Natural killer cell (primary cell): ENCODE results near the gene KCNT2. TPM values are rescaled to one million over a fixed set of nuclear protein-coding genes. Genes with fewer than 3 reads are reported as not detected.

Experiments used
- ATAC-seq, 3 donors: fragments of 150-1000 bp in 2 of 3; fragments of 200-7000 bp in 1 of 3; cut with Tn5 transposase; 1 replicate in 1 of 3; 2 replicates in 2 of 3; pipeline ENCODE4 v1.10.0; 2021; ENCODE audit warnings: mild to moderate bottlenecking in 2 of 3, moderate library complexity in 2 of 3
- DNase-seq, 2 donors: peaks; one replicate each; pipeline versions ENCODE4 v3.0.0 to v3.0.0-alpha.2; 2013 to 2021; ENCODE audit warnings: mixed read lengths in 1 of 2
- H3K27ac ChIP-seq: one replicate; pipeline ENCODE4 v1.5.1; 2013; ENCODE audit warnings: mild to moderate bottlenecking, low read length
- H3K27me3 ChIP-seq: one replicate; pipeline ENCODE4 v1.6.1; 2013; ENCODE audit warnings: low read length; ENCODE audit not compliant: control insufficient read depth, insufficient read depth
- H3K36me3 ChIP-seq: one replicate; pipeline ENCODE4 v1.6.1; 2013; ENCODE audit warnings: low read length; ENCODE audit not compliant: control insufficient read depth, insufficient read depth
- H3K4me1 ChIP-seq: one replicate; pipeline ENCODE4 v1.6.1; 2013; ENCODE audit warnings: low read length; ENCODE audit not compliant: control insufficient read depth, insufficient read depth
- H3K4me3 ChIP-seq: one replicate; pipeline ENCODE4 v1.5.1; 2013; ENCODE audit warnings: low read length
- H3K9me3 ChIP-seq: one replicate; pipeline ENCODE4 v1.6.1; 2013; ENCODE audit warnings: low read length; ENCODE audit not compliant: control insufficient read depth, insufficient read depth
- H3K27ac Mint-ChIP-seq, 2 donors: one replicate each; pipeline ENCODE4 v1.8.0; 2022; ENCODE audit warnings: mild to moderate bottlenecking in 2 of 2, mixed read lengths in 2 of 2, moderate library complexity in 1 of 2
- H3K27me3 Mint-ChIP-seq, 2 donors: one replicate each; pipeline ENCODE4 v1.8.0; 2022; ENCODE audit warnings: low read depth in 2 of 2, mixed read lengths in 2 of 2
- H3K36me3 Mint-ChIP-seq: one replicate; pipeline ENCODE4 v1.8.0; 2022; ENCODE audit warnings: mixed read lengths
- H3K4me1 Mint-ChIP-seq, 2 donors: one replicate each; pipeline ENCODE4 v1.8.0; 2022; ENCODE audit warnings: mixed read lengths in 2 of 2
- H3K4me3 Mint-ChIP-seq: one replicate; pipeline ENCODE4 v1.8.0; 2022; ENCODE audit warnings: mild to moderate bottlenecking, moderate library complexity, mixed read lengths
- H3K9me3 Mint-ChIP-seq, 2 donors: one replicate each; pipeline ENCODE4 v1.8.0; 2022; ENCODE audit warnings: mixed read lengths in 2 of 2
- WGBS: methylation state at CpG from one replicate; pipeline ENCODE4 v1.1.7; 2013; ENCODE audit warnings: missing lambda C conversion rate; ENCODE audit not compliant: insufficient coverage; 5-methylcytosine and 5-hydroxymethylcytosine counted together
- intact Hi-C: fragments of 100-400 bp; cut with micrococcal nuclease; formaldehyde crosslinking; loops from one replicate; pipeline ENCODE4 v1.14.2; 2022
- total RNA-seq, 4 donors: library from RNA; stranded (reverse); fragments of 120-200 nt in 1 of 4; gene quantifications; one replicate each; pipeline versions ENCODE4 v1.2.3 to v1.2.4, GENCODE V29; 2013 to 2022
- TF ChIP-seq, protein P1 (sequence below): fragments of 200-600 bp; IDR thresholded peaks from one replicate; pipeline ENCODE4 v1.8.0; 2022; ENCODE audit warnings: antibody characterized with exemption

KCNT2 gene
- total RNA-seq = not detected
- 0.05 TPM for total RNA-seq (2013)

DNA sequence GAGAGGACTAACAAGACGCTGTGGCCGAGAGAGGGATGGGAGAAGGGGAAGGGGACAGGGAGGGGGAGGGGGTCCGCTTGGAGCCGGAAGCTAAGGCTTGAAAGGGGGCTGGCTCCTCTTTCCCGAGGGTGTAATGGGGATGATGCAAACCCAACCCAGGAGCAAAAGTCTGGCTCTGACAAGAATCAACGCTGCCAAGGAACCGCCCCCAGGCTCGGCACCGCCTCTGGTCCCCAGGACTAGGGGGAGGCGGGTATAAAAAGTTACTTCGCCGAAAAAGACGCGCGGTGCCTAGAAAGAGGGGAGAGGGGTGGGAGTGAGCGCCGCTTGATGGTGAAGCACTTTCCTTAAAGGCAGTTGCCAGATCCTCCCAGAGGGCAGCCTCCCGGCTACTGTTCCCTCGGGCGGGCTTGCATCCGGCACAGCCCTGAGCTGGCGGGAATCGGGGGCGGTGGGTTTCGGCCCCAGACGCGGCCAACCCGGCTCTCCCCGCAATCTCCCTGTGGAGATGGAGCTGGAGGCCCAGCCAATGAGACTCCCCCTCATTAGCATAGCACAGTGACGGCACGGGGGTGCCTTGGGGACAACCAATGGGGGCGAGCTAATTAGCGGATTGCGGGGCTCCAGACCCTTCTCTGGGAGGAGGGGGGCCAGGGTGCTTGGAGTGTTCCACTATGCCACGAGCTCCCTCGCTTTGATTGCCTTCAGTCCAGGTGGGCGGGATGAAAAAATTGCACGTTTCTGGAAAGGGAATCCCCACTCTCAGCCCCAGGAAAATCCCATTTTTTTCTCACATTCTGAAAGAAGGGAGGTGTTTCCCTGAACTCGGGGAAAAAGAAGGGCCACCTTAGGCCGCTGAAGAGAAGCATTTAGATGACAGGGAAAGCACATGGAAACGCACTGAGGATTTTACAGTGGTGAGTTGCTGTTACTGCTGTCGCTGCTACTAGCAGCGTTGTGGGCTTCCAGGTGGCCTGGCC, at the start of gene KCNT2:
Gene KCNT2, minus strand, starts transcription at position 51 of the 980 bp plus-strand sequence. CDS start 131 bp downstream, outside the sequence.
- H3K4me1 Mint-ChIP-seq = peaks cover 0 to 6% of the 10 kb centered on the region in 2 donors
- DNase-seq (peak in 1 of 2 donors; percentile 8), ATAC-seq (no peak)
- H3K36me3 Mint-ChIP-seq = no peaks in the 10 kb centered on the region
- intact Hi-C loops = no loop called here
- H3K27ac Mint-ChIP-seq = no peak within 1 kb of the TSS
- peaks cover 11% of the 10 kb centered on the region for H3K4me1 ChIP-seq
- TF ChIP-seq, protein P1, sequence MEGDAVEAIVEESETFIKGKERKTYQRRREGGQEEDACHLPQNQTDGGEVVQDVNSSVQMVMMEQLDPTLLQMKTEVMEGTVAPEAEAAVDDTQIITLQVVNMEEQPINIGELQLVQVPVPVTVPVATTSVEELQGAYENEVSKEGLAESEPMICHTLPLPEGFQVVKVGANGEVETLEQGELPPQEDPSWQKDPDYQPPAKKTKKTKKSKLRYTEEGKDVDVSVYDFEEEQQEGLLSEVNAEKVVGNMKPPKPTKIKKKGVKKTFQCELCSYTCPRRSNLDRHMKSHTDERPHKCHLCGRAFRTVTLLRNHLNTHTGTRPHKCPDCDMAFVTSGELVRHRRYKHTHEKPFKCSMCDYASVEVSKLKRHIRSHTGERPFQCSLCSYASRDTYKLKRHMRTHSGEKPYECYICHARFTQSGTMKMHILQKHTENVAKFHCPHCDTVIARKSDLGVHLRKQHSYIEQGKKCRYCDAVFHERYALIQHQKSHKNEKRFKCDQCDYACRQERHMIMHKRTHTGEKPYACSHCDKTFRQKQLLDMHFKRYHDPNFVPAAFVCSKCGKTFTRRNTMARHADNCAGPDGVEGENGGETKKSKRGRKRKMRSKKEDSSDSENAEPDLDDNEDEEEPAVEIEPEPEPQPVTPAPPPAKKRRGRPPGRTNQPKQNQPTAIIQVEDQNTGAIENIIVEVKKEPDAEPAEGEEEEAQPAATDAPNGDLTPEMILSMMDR = no peak
- H3K9me3 Mint-ChIP-seq = peaks cover 7 to 11% of the 10 kb centered on the region in 2 donors
- no peak within 1 kb of the TSS for H3K4me3 Mint-ChIP-seq
- 3% methylated on average over 42 of the region's 43 CpGs for WGBS
- peaks cover 12 to 21% of the 10 kb centered on the region in 2 donors for H3K27me3 Mint-ChIP-seq
- H3K27me3 ChIP-seq = peaks cover 16% of the 10 kb centered on the region
- no peak within 1 kb of the TSS for H3K27ac ChIP-seq
- no peaks in the 10 kb centered on the region for H3K36me3 ChIP-seq
- peak within 1 kb of the TSS; percentile 16 for H3K4me3 ChIP-seq
- H3K9me3 ChIP-seq = peaks cover 4% of the 10 kb centered on the region

- ATAC-seq (no peak), DNase-seq (no peak)
- no peaks in the 10 kb centered on the region for H3K27me3 ChIP-seq
- H3K9me3 ChIP-seq = no peaks in the 10 kb centered on the region
- no peaks in the 10 kb centered on the region for H3K36me3 Mint-ChIP-seq
- no peaks in the 10 kb centered on the region for H3K9me3 Mint-ChIP-seq
- peaks cover 14 to 19% of the 10 kb centered on the region in 2 donors for H3K4me1 Mint-ChIP-seq
- H3K27me3 Mint-ChIP-seq = no peaks in the 10 kb centered on the region
- no peak overlapping the region for H3K4me3 ChIP-seq
- TF ChIP-seq, protein P1 = no peak
- H3K4me3 Mint-ChIP-seq = no peak overlapping the region
- H3K4me1 ChIP-seq = no peaks in the 10 kb centered on the region
- H3K27ac ChIP-seq = no peak overlapping the region
- 86% methylated on average over 1 of the region's 3 CpGs for WGBS
- H3K36me3 ChIP-seq = no peaks in the 10 kb centered on the region
- peak overlapping the region in 1 of 2 donors; percentile 4 for H3K27ac Mint-ChIP-seq
- intact Hi-C loops = no loop called here
Observed at GRCh38 chr1:196655494-196655893, 47.3 kb upstream of the KCNT2 start.

GRCh38 chr1:196655071-196655470, 46.8 kb upstream of the KCNT2 start:
- WGBS = 80% methylated on average over 2 of the region's 3 CpGs
- DNase-seq (no peak), ATAC-seq (no peak)
- no peaks in the 10 kb centered on the region for H3K27me3 Mint-ChIP-seq
- Histone ChIP-seq H3K36me3 (no peaks in the 10 kb centered on the region), H3K4me1 (no peaks in the 10 kb centered on the region), H3K9me3 (no peaks in the 10 kb centered on the region), H3K4me3 (no peak overlapping the region), H3K27me3 (no peaks in the 10 kb centered on the region), H3K27ac (no peak overlapping the region)
- intact Hi-C loops = no loop called here
- no peak overlapping the region for H3K4me3 Mint-ChIP-seq
- TF ChIP-seq, protein P1 = no peak
- H3K4me1 Mint-ChIP-seq = peaks cover 14 to 15% of the 10 kb centered on the region in 2 donors
- no peaks in the 10 kb centered on the region for H3K36me3 Mint-ChIP-seq
- peak overlapping the region in 1 of 2 donors; percentile 4 for H3K27ac Mint-ChIP-seq
- H3K9me3 Mint-ChIP-seq = no peaks in the 10 kb centered on the region
